ENCODE measurements around the gene RAB11FIP5. TPM values are rescaled to one million over a fixed set of nuclear protein-coding genes. Genes with fewer than 3 reads are reported as not detected.
"Not testable (repeated sequence)": the region's sequence is repeated elsewhere in the genome, so short reads cannot be mapped to it uniquely, and the experiment has no call there.

Gene RAB11FIP5
- total RNA-seq, 1 experiment from 2014 or later: 14.6 TPM

DNA sequence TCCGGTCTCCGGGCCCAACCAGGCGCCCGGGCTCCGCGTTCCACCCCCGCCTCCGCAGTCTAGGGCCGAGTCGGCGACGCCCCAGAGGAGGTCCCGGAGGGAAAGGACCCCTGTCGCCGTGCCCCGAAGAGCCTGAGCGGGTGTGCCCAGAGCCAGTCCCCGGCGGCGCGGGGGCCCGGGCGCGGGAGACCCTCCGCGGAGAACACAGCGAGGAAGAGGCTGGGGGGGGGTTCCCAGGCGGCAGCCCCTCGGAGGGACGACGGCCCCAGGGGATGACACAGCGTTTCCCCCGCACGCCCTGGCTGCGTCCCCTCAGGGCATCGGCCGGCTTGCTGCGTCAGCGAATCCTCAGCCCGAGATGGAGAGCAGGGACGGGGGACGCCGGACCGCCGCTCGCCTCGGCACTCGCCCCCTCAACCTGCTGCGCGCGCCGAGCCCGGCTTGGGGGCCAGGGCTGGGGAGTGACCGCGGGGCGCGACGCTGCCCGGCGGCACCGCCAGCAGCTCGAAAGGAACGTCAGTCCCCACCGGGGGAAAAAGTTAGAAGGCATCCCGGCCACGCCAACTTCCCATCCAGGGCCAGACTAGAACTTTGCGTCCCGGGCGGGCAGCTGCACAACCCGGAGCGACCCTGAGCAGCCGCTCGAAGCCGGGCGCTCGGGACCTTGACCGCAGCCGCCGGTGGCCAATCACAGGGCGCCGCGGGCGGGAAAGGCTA, 41.9 kb downstream of the RAB11FIP5 start:
- DNase-seq (ENCODE audit: low spot score): peak; percentile 20

GRCh38 chr2:73069855-73070642, 42.7 kb downstream of the RAB11FIP5 start:
- DNase-seq (ENCODE audit: low spot score): peak; percentile 42

GRCh38 chr2:73069041-73069854, 43.5 kb downstream of the RAB11FIP5 start:
- peak; percentile 10 for DNase-seq (ENCODE audit: low spot score)

DNA sequence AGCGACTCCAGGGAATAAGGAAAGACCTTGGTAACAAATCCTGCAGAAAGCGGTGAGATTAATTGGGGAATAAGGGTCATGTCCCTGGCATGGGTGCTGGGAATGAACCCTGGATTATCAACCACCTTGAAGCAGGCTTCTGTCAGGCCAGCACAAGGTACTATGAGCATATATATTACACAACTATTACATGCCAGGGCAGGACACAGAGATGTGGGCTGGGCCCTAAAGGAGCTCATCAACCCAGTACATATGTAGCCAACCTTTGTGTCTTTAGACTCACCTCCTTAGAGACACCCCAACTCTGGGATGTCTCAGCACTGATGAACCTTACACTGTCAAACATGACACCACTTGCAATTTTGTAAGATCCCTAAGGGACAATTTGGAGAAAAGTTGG, 44.6 kb downstream of the RAB11FIP5 start:
- DNase-seq (ENCODE audit: low spot score): no peak

DNA sequence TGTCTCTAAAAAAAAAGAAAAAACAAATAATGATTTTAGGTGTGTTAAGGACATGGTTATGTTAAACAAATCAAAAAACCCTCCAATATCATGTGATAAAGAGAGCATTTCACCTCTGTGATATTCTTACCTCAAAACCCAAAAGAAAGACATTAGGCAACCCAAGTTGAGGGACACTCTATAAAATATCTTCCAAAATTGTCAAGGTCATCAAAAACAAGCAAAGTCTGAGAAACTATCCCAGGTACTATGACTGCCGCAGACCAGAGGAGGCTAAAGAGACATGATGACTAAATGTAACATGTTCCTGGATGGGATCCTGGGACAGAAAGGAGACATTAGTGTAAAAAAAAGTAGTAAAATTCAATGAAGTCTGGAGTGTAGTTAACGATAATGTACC, 45.7 kb downstream of the RAB11FIP5 start:
- DNase-seq (ENCODE audit: low spot score): no peak

- DNase-seq (ENCODE audit: low spot score): not testable (repeated sequence)
Measured at GRCh38 chr2:73065070-73065469, 47.7 kb downstream of the RAB11FIP5 start.

- peak; percentile 25 for DNase-seq (ENCODE audit: low spot score)
Measured at GRCh38 chr2:73063909-73064875, 48.6 kb downstream of the RAB11FIP5 start.

- DNase-seq (ENCODE audit: low spot score): no peak
Measured at GRCh38 chr2:73063472-73063871, 49.3 kb downstream of the RAB11FIP5 start.

DNA sequence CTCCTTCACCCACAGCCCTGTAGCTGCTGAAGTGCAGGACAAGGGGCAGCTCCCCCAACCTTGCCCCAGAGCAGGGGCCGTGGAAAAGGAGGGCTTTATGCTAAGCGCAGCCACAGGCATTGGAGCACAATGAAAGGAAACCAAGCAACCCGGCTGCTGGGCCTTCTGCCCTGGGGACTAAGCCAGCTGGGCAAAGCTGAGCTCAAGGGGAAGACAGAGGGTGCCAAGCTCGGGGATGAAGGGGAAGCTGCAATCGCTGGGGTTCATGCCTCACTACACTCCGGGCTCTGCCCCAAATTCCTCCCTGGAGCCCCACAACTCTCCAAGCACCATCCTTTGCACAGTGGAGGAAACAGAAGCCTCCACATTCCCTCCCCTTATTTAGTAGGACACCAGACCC, 53.6 kb downstream of the RAB11FIP5 start:
- no peak for DNase-seq (ENCODE audit: low spot score)

- DNase-seq (ENCODE audit: low spot score): no peak
Measured at GRCh38 chr2:73054980-73055379, 57.8 kb downstream of the RAB11FIP5 start.

DNA sequence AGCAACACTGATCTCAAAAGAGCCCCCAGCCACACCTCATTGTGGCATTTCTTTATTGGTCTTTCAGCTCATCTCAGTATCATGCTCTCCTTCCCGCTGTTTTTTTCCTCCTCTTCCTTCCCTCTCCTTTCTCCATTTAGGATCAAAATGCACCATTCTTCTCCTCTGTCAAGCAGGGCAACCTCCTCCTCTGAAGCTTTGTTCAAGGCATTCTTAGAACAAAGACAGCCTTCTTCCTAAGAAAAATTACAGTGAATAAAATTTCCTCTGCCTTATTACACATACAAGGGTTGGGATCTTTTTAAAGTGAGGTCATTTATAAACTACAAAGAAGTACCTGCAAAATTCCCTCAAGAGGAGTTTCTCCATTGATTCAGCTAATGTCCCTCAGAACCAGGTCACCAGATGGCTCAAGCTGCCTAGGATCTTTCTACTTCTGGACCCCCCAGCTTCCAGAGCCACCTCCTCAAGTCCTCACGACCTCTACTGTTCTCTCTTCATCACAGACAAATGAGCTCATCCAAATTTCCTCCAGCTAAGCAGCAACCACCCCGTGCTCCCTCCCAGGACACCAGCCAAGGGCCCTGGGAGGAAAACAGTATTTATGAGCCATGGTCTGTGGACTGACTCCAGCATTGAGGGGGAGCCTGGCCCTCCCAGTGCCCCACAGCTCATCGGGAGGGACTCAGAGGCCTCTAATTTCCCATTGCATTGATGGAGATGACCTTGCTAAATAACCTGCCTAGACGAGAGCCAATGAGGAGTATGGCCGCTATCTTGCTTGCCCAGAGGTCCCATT, 59.2 kb downstream of the RAB11FIP5 start:
- no peak for DNase-seq (ENCODE audit: low spot score)

- DNase-seq (ENCODE audit: low spot score): no peak
Measured at GRCh38 chr2:73050121-73050545, 62.6 kb downstream of the RAB11FIP5 start.

DNA sequence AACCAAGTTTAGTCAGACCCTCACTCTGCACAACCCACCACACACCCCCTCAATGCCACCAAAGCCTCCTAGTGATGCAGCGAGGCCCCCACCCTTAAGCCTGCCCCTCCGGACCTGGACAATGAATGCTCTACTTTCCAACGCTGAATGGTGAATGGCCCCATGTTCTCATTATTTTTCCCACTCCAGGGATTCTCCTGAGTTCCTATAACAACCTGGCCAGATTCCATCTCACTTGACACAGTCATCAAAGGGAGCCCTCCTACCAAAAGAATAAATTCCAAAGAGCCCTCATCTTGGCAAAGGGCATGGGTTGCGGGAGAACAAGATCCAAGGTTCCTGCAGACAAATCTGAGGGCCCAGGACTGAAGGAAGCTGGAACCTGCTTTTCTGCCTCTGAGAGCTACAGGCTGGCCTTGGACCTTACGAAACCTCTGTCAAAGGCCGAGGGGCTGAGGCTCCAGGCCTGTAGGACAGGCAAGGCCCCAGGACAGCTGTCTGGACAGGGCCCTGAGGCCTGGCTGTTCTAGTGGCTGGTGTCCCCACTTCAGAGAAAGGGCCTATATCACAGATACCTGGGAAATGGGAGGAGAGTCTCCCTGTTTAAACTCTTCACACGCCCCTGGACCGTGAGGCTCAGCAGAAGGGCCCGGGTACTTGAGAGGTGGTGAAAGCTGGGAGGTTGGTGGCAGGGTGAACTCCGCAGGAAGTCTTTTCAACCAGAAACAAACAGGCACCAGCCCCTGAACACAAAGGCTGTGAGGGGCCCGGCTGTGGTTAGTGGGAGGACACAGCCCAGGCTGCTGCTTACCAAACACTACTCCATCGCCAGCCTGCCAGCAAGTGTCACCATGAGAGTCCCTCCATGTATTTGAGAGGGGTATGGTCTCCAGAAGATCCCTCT, 68.6 kb downstream of the RAB11FIP5 start:
- DNase-seq (ENCODE audit: low spot score): no peak

DNA sequence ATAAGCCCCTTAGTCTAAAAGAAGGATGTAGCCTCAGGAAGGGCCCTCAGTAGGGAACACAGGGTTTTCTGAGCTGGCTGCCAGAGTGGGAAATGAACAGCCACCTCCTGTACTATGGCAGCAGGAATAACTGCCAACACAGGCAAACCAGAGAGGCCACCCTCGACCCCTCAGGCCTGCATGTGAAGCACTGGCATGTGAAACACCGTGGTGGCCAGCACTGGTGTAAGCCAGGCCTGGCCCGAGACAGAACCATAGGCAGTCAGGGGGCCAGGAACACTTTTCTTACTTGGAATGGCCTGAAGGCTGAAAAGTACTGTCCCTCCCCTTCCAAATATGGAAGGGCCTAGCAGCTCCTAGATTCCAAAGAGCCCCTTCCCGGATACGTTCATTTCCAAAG, 69.5 kb downstream of the RAB11FIP5 start:
- no peak for DNase-seq (ENCODE audit: low spot score)

DNA sequence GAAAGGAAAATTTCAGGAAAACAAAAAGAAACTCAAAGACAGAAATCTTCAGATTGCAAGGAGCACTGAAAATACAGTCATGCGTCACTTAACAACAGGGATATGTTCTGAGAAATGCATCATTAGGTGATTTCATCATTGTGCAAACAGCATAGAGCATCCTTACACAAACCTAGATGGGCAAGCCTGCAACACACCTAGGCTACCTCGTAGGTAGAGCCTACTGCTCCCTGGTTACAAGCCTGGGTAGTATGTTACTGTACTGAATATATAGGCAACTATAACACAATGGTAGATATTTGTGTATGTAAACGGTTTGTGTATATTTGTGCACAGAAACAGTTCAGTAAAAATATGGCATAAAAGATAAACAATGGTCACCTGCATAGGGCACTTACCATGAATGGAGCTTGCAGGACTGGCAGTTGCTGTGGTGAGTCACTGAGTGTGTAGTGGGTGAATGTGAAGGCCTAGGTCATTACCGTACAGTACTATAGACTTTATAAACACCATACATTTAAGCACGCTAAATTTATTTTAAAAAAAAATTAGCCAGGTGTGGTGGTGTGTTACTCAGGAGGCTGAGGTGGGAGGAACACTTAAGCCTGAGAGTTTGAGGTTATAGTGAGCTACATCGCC, 74.7 kb downstream of the RAB11FIP5 start:
- DNase-seq (ENCODE audit: low spot score): no peak

DNA sequence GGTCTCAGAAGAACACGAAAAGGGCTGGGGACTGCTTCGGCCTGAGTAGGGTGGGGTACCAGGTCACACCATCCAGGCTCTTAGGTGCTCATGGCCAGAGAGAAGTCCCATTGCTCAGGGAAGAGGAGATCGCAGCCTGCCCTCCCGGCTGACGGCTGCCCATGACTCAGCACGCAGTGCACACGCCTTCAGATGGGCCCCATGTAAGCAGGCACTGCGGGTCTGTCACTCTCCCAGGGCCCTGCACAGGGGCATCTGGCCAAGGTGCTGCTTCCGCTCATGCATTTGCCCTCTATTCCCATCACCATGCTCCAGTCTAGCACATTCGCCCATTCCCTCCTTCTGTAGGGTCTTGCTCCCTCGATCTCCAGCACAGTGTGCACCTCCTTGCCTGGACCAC, 76.0 kb downstream of the RAB11FIP5 start:
- no peak for DNase-seq (ENCODE audit: low spot score)

DNA sequence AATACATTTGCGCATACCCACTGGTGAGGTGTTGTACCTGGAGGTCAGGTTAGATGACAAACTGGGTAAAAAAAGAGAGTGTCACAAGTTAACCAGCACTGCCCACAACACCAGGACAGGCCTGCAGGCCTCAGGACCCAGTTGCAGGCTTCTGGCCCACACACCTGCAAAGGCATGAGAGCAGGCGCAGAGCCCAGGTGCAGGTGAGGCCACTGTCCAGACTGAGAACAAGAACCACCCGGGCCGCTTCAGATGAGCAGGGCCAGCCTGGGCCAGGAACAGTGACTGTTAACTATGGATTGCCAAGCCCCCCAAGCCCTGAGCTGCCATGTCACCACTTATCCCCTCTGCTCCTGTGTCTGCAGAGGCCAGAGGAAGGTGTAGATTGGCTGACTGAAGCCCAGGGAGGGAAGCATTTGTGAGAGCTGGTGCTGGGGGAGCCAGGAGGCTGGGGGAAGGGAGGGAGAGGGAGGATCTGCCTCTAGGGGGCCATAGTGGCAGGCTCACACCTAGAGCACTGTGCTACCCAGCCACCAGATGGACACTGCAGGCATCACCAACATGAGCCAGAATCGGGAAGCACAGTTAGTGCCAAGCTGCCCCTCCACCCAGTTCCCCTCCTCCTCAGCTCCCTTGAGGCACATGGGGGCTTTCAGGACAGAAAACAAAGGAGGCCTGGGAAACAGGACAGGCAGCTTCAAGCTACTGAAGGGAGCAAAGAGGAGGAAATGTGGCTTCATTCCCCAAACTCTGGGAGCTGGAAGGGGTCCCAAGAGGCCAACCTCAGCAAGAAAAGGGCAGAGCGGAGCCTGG, 76.6 kb downstream of the RAB11FIP5 start:
- peak; percentile 25 for DNase-seq (ENCODE audit: low spot score)
